Adipocyte (in vitro differentiated cells): ENCODE results near the gene PTPN12.
A peak's percentile ranks its signal among the peaks of the same experiment; 100 is the strongest.

Source experiments
- DNase-seq: peaks from one replicate; pipeline ENCODE4 v3.0.0-alpha.2; 2015; ENCODE audit warnings: low read depth
- H3K27me3 ChIP-seq: replicated peaks from 2 replicates; pipeline ENCODE4 v1.7.0; 2013; ENCODE audit warnings: mild to moderate bottlenecking, low read length, moderate library complexity; ENCODE audit not compliant: control insufficient read depth, insufficient read depth
- H3K36me3 ChIP-seq: 2 replicates; pipeline ENCODE4 v1.7.0; 2013; ENCODE audit warnings: low read length, mild to moderate bottlenecking, moderate library complexity; ENCODE audit not compliant: control insufficient read depth, insufficient read depth, severe bottlenecking
- H3K4me1 ChIP-seq: 2 replicates; pipeline ENCODE4 v1.7.0; 2013; ENCODE audit warnings: mild to moderate bottlenecking, low read length, moderate library complexity; ENCODE audit not compliant: control insufficient read depth, insufficient read depth
- H3K4me3 ChIP-seq: 2 replicates; pipeline ENCODE4 v1.7.0; 2013; ENCODE audit warnings: mild to moderate bottlenecking, low read length, moderate library complexity
- H3K9ac ChIP-seq: 2 replicates; pipeline ENCODE4 v1.7.0; 2013; ENCODE audit warnings: mild to moderate bottlenecking, low read length, moderate library complexity
- H3K9me3 ChIP-seq: 2 replicates; pipeline ENCODE4 v1.7.0; 2013; ENCODE audit warnings: mild to moderate bottlenecking, low read length, moderate library complexity; ENCODE audit not compliant: control insufficient read depth

The PTPN12 gene

DNA sequence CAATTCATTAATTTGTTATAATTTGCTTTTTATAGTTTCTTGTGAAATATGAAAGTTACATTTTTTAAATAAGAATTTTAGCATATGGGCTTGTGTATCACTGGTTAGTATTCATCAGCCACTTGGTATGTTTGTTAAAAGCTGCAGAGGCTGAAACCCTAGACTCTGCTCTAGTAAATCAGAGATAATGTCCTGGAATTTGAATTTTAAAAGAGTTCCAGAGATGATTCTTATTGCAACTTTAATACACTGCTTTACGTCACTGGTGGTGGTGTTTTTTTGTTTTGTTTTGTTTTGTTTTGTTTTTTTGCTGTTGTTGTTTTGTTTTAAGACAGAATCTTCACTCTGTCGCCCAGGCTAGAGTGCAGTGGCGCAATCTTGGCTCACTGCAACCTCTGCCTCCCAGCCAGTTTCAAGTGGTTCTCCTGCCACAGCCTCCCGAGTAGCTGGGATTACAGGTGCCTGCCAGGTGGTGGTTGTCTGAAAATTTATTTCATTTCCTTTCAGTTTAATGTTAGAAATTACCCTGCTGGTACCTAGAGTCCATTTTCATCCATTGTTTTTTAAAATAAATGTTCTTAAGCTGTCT is 43.8 kb downstream of the PTPN12 start:
- Histone ChIP-seq H3K9me3 (no peaks in the 10 kb centered on the region), H3K27me3 (no peaks in the 10 kb centered on the region), H3K9ac (no peak overlapping the region), H3K36me3 (peaks cover 56% of the 10 kb centered on the region), H3K4me1 (peaks cover 13% of the 10 kb centered on the region), H3K4me3 (no peak overlapping the region)
- DNase-seq = peak; percentile 76

DNA sequence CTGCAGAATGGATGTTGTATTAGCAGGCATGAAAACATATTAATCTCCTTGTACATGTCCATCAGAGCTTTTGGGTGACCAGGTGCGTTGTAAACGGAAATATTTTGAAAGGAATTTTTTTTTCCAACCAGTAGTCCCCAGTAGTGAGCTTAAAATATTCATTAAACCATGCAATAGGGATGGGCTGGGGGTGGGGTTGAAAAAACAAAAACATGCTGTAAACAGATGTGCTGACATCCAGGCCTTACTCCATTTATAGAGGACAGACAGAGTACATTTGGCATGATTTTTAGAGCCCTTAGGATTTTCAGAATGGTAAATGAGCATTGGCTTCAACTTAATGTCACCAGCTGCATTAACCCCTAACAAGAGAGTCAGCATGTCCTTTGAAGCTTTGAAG is 50.2 kb downstream of the PTPN12 start:
- DNase-seq = no peak
- H3K9me3 ChIP-seq = no peaks in the 10 kb centered on the region
- peaks cover 22% of the 10 kb centered on the region for H3K4me1 ChIP-seq
- no peak overlapping the region for H3K4me3 ChIP-seq
- H3K9ac ChIP-seq = no peak overlapping the region
- H3K27me3 ChIP-seq = no peaks in the 10 kb centered on the region
- H3K36me3 ChIP-seq = peaks cover 66% of the 10 kb centered on the region

DNA sequence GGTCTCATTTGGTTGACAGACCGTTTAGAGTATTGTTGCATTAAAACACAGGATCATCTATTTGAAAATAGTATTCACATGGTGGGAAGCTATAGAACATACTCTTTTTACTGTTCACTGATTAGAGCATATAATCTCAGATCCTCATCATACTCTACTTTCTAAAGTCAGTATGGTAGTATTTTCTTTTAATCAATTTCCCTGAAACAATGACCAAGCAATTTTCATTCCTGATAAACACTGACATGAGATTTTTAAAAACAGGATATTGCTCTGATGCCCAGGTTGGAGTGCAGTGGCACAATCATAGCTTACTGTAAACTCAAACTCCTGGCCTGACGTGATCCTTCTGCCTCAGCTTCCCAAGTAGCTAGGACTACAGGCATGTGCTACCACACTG is 63.9 kb downstream of the PTPN12 start:
- no peak overlapping the region for H3K9ac ChIP-seq
- H3K27me3 ChIP-seq = no peaks in the 10 kb centered on the region
- no peak overlapping the region for H3K4me3 ChIP-seq
- DNase-seq = no peak
- no peaks in the 10 kb centered on the region for H3K9me3 ChIP-seq
- H3K4me1 ChIP-seq = no peaks in the 10 kb centered on the region
- peaks cover 79% of the 10 kb centered on the region for H3K36me3 ChIP-seq

GRCh38 chr7:77606562-77606961 is 69.5 kb downstream of the PTPN12 start:
- Histone ChIP-seq H3K9ac (no peak overlapping the region), H3K36me3 (peaks cover 73% of the 10 kb centered on the region), H3K4me3 (no peak overlapping the region), H3K27me3 (no peaks in the 10 kb centered on the region), H3K4me1 (no peaks in the 10 kb centered on the region), H3K9me3 (no peaks in the 10 kb centered on the region)
- no peak for DNase-seq

DNA sequence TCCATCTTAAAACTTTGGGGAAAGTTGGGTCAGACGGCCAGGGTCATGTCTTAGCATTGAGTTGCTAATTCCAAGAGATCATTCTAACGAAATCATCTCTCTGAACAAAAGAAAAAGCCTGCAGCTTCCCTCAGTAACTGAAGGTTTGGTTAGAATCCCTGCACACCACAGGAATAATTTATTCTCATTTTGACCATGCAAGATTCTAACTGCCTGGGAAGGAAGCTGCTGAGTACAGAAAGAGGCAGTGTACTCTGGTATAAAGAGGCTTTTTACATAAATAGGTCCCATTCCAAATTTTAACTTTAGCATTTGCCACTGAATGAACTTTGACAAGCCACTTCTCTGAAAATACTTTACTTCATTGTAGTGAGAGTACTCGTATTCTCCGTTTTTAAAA is 82.2 kb downstream of the PTPN12 start:
- Histone ChIP-seq H3K4me1 (no peaks in the 10 kb centered on the region), H3K9ac (no peak overlapping the region), H3K4me3 (no peak overlapping the region), H3K27me3 (no peaks in the 10 kb centered on the region), H3K36me3 (peaks cover 93% of the 10 kb centered on the region), H3K9me3 (no peaks in the 10 kb centered on the region)
- DNase-seq = no peak

DNA sequence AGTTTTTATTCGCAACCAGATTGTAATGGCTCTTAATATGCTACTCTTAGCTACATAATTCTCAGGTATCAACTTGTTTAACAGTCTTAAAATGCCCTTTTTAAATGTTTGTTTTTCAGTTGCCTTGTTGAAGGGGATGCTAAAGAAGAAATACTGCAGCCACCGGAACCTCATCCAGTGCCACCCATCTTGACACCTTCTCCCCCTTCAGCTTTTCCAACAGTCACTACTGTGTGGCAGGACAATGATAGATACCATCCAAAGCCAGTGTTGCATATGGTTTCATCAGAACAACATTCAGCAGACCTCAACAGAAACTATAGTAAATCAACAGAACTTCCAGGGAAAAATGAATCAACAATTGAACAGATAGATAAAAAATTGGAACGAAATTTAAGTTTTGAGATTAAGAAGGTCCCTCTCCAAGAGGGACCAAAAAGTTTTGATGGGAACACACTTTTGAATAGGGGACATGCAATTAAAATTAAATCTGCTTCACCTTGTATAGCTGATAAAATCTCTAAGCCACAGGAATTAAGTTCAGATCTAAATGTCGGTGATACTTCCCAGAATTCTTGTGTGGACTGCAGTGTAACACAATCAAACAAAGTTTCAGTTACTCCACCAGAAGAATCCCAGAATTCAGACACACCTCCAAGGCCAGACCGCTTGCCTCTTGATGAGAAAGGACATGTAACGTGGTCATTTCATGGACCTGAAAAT is 89.7 kb downstream of the PTPN12 start:
- Histone ChIP-seq H3K9ac (no peak overlapping the region), H3K36me3 (peaks cover 89% of the 10 kb centered on the region), H3K9me3 (no peaks in the 10 kb centered on the region), H3K27me3 (no peaks in the 10 kb centered on the region), H3K4me1 (peaks cover 15% of the 10 kb centered on the region), H3K4me3 (no peak overlapping the region)
- DNase-seq = peak; percentile 18

DNA sequence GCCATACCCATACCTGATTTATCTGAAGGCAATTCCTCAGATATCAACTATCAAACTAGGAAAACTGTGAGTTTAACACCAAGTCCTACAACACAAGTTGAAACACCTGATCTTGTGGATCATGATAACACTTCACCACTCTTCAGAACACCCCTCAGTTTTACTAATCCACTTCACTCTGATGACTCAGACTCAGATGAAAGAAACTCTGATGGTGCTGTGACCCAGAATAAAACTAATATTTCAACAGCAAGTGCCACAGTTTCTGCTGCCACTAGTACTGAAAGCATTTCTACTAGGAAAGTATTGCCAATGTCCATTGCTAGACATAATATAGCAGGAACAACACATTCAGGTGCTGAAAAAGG is 90.2 kb downstream of the PTPN12 start:
- DNase-seq = no peak
- no peaks in the 10 kb centered on the region for H3K9me3 ChIP-seq
- H3K4me1 ChIP-seq = peaks cover 21% of the 10 kb centered on the region
- H3K27me3 ChIP-seq = no peaks in the 10 kb centered on the region
- no peak overlapping the region for H3K9ac ChIP-seq
- peaks cover 83% of the 10 kb centered on the region for H3K36me3 ChIP-seq
- no peak overlapping the region for H3K4me3 ChIP-seq

DNA sequence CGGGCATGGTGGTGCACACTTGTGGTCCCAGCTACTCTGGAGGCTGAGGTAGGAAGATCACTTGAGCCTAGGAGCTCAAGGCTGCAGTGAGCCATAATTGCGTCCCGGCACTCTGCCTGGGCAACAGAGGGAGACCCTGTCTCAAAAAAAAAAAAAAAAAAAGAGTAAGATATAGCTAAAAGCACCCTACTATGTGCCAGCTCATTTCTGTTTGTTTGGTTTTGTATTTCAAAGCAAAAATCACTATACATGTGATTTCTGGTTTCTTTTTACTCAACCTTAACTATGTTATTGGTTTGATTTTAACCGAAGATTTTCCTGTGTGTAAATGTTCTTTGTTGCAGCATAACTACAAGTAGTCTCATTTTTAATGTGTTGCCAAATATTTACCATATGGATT is 92.7 kb downstream of the PTPN12 start:
- no peaks in the 10 kb centered on the region for H3K9me3 ChIP-seq
- no peaks in the 10 kb centered on the region for H3K27me3 ChIP-seq
- peaks cover 85% of the 10 kb centered on the region for H3K36me3 ChIP-seq
- DNase-seq = no peak
- no peak overlapping the region for H3K4me3 ChIP-seq
- peaks cover 22% of the 10 kb centered on the region for H3K4me1 ChIP-seq
- H3K9ac ChIP-seq = no peak overlapping the region

DNA sequence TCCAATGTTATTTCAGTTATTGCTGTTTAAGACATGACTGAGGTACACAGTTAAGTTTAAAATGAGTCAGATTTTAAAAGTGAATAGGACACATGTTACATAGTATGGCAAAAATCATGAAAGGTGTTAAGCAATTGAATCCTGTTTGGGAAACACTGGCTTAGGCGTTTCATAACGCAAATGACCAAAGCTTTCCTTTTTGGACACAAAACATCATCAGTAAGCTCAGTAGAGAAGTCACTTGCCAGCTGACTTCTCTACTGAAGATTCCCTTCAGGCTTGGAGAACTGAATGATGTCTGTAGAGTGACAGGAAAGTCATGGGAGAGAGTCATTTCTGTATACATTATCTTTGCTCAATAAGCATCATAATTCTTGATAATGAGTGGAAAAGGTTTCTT is 94.7 kb downstream of the PTPN12 start:
- Histone ChIP-seq H3K9me3 (no peaks in the 10 kb centered on the region), H3K27me3 (no peaks in the 10 kb centered on the region), H3K9ac (no peak overlapping the region), H3K4me3 (no peak overlapping the region), H3K36me3 (peaks cover 85% of the 10 kb centered on the region), H3K4me1 (peaks cover 22% of the 10 kb centered on the region)
- no peak for DNase-seq

DNA sequence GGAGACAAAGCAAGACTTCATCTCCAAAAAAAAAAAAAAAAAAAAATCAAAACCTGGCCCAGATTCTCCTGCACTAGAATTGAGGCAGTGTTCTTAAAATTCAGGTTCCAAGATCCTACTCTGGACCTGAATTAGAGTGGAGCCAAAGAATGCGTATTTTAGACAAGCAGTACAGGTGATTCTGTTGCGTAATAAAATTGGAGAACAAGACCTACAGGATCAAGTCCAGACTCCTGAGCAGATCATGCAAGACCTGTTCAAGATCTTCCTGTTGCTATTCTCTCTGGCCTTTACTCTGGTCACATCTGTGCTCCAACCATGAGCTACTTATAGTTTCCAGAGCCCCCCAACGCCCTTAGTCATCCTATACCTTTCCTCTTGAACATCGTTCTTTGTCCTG is 107.7 kb downstream of the PTPN12 start:
- H3K9me3 ChIP-seq = no peaks in the 10 kb centered on the region
- H3K4me1 ChIP-seq = peaks cover 6% of the 10 kb centered on the region
- H3K36me3 ChIP-seq = peaks cover 81% of the 10 kb centered on the region
- DNase-seq = no peak
- no peak overlapping the region for H3K4me3 ChIP-seq
- no peak overlapping the region for H3K9ac ChIP-seq
- H3K27me3 ChIP-seq = no peaks in the 10 kb centered on the region

DNA sequence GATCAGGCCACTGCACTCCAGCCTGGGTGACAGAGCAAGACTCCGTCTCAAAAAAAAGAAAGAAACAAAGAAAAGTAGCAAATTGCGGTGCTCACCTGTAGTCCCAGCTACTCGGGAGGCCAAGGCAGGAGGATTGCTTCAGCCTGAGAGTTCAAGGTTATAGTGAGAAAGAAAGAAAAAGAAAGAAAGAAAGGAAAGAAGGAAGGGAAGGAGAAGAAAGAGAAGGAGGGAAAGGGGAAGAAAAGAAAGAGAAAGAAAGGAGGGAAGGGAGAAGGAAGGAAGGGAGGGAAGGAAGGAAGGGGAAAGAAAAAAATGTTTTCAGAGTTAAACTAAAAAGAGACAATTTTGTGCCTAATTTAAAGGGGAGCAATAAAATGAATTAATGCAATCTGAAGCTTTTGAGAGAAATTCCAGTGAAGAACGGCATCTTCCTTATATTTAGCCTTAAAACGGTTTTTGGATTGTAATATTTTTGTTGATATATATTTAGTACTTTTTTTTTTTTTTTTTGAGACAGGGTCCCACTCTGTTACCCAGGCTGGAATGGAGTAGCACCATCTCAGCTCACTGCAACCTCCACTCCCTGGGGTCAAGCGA is 111.7 kb downstream of the PTPN12 start:
- no peaks in the 10 kb centered on the region for H3K27me3 ChIP-seq
- peaks cover 56% of the 10 kb centered on the region for H3K36me3 ChIP-seq
- H3K4me1 ChIP-seq = peaks cover 11% of the 10 kb centered on the region
- H3K4me3 ChIP-seq = no peak overlapping the region
- H3K9ac ChIP-seq = no peak overlapping the region
- no peak for DNase-seq
- no peaks in the 10 kb centered on the region for H3K9me3 ChIP-seq
